GM19099 (cell line): ENCODE measurements around the gene CCDC152.

Experiments used
- POLR2A ChIP-seq: IDR thresholded peaks from 3 replicates; pipeline ENCODE4 v1.6.1; 2011; ENCODE audit warnings: low read depth; ENCODE audit not compliant: insufficient read length; ENCODE audit errors: extremely low read depth

Gene CCDC152

DNA sequence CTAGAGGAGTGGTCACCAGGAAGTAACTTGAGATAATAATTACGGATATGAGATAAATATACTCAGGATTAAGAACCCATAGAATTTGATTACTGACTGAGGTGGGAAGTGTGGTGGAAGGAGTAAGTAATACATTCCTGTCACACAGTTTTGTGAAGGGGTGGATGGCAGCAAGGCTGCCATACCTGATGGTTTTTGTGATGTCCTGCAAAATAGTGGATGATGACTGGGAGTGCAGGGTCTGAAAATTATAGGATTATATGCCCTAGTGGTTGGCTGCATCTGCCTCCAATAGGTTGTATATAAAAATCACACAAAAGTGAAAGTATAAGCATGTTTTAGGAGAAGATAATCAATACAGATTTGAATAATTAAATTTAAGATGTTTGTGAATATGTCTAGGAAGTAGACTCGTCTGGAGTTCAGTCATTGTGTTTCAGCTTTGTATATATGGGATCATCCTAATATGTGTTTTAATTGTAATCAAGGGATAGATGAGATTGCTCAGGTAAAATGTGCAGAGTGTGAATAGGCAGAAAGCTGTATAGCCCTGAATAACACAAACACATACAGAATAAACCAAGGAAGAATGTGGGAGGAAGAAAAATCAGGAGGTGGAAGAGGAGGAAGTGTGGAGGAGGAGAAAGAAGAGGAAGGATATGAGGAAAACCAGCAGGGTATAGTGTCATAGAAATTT lies 49.5 kb downstream of the CCDC152 start:
- no peak for TF ChIP-seq POLR2A

- no peak for TF ChIP-seq POLR2A
Observed at GRCh38 chr5:42806701-42807262, 50.2 kb downstream of the CCDC152 start.

- TF ChIP-seq POLR2A = no peak
Observed at GRCh38 chr5:42807722-42808447, 51.3 kb downstream of the CCDC152 start.

GRCh38 chr5:42808888-42809611 lies 52.4 kb downstream of the CCDC152 start:
- no peak for TF ChIP-seq POLR2A

DNA sequence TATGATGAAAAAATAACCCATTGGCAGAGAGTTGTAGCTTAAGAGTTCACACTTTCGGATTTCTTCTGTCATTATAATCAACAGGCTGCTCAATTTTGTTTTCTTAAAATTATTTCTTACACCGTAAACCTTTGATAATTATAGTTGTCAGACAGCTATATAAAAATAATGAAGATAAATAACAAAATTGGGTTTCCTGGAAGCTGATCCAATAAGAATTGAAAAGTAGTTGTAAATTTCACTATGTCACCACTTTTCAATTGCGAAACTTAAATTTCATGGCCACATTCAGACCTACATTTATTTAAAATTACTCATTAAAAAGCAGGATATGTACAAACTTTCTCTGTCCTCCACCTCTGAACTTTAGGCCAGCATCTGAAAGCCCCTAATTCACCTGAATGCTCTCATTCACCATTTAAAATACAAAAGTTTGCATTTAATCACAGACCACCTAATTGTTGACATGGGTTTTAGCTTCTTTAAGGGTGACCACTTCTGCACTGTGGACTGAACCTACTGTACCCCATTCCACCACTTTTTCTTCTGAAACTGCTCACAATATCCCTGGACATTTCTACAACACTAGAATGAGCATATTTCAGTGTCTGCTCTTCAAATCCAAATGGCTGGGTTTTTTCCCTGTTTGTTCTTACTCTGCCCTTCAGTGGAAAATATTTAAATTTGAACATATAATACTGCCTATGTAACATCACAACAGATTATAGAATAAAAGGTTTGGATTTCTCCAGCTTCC lies 54.4 kb downstream of the CCDC152 start:
- TF ChIP-seq POLR2A = no peak

DNA sequence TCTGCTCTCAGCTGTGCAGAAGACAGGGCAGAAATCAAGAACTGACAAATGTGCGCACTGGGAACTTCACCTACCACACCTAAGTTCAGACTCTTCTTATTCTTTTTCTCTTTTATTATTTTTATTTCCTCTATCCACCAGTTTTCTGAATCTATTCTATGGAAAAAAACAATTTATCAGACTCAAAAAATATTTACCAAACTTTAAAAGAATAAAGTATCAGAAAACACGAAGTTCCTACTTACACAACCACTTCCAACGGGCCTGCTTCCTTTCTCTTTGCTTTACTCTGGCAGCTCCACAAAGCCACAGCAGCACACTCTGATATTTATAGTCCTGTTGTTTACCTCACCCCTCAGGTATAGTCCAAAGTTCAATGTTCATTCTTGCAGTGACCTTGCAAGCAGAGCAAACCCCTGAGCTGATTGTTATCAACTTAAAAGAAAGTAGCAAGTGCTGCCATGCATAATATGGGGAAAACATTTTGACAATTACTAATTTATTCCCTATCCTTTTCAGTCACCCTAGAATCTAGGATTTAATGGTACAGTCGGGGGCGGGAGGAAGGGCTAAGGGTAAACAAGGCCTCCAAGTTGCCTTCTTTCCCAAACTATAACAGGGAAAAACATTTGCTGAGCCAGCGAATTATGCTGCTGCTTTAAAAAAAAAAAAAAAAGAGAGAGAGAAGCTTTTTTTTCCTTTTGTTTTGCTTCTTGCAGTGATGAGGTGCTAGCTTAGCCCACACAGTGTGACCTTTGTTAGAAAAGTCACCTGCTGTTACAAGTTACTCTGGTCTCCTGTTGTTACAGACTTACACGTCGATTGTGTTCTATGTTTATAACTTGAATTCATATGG lies 55.2 kb downstream of the CCDC152 start, which contains the start of gene SELENOP:
TSS of gene SELENOP (minus strand) at position 302 of the 856 bp plus-strand sequence. CDS start 3,539 bp downstream, outside the sequence.
- TF ChIP-seq POLR2A = no peak

DNA sequence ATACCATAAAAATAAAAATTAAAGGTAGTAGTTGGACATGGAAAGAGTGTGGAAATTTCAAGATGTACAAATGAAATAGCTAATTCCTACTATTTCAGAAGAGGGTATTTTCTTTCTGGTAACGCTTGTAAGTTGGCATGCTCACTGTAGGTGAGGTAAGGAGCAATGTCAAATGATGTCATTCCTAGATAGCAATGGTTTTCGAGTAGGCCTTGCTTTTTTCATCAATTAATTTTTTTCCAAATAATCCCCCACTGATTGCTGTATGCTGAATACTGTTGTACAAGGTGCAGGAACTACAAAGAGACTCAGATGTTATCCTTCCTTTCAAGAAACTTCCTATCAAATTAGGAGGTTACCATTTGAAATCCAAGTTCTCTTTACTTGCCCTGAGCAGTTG lies 56.0 kb downstream of the CCDC152 start:
- no peak for TF ChIP-seq POLR2A

- TF ChIP-seq POLR2A = no peak
Observed at GRCh38 chr5:42813533-42813932, 56.9 kb downstream of the CCDC152 start.

DNA sequence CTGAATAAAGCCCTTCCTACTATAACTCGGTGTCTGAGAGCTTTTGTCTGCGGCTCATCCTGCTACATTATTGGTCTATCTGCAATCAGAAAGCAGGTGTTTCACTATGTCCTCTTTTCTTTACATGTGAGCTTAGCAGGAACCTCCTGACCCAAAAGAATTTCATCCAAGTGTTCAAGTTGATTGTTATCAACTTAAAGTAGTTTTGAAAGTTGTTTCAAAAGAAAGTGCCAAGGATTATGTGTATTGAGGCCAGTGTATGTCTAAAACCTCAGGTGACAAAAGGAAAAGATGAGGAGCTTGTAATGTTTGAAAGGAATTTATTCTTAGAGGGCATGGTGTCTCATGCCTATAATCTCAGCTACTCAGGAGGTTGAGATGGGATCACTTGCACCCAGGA lies 63.1 kb downstream of the CCDC152 start:
- TF ChIP-seq POLR2A = no peak

GRCh38 chr5:42822548-42822947 lies 65.9 kb downstream of the CCDC152 start:
- TF ChIP-seq POLR2A = no peak

DNA sequence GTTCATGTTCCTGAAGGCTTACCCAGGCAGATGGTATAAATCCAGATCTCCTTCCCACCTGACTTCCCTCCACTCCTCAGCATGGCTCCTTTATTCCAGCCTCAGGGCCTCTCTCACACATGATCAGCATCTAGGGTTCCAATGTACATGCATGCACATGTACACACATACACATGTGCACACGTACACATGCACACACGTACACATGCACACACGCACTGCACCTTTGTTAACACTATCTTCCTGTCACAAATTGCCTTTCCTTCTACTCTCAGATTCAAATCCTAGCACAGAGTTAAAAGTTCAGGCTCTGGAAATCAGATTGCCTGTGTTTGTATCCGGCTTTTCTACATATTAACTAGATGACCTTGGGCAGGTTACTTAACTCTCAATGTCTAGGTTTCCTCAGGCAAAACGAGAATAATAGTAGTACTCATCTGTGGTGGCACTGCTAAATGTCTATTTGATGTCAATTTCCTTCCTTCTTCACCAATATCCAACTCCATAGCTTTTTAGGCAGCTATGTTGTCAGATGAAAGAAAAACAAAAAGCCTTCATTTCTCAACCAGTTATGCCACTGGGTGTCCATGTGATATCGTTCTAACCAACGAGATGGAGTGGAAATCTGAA lies 67.8 kb downstream of the CCDC152 start:
- TF ChIP-seq POLR2A = no peak

DNA sequence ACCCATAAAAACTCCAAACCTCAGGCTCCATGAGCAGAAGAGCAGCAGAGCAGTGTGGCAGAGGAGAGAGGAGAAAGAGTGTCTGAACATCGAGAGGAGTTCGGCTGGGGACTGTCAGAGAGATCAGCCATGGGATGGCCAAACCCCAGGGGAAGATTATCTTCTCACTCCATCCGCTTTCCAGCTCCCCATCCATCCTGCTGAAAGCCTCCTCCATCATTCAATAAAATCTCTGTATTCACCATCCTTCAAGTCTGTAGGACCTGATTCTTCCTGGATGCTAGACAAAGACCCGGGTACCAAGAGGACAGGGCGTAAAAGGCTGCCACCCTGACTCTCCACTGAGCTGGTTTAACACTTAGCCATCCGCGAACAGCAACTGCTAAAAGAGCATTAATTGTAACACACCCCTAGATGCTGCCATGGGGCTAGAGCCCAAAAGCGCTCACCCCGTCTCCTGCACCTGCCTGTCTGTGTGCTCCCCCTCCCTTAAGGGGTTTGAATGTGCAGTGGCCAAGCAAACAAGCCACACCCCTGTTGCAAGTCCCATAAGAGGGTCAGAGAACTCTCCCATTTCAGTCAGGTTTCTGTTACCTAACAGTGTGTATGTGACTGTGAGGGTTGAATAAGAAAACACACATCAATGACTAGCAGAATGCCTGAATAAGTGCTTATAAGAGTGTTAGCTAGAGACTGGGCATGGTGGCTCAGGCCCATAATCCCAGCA lies 69.0 kb downstream of the CCDC152 start:
- TF ChIP-seq POLR2A = no peak
